ENCODE results near the gene KLC3. TPM values are rescaled to one million over a fixed set of nuclear protein-coding genes. Genes with fewer than 3 reads are reported as not detected.

The KLC3 gene
- total and polyA plus RNA-seq, 2 of the 8 experiments (the other 6 are each of a cell fraction or from before 2014, with no cell fraction given): 1.3 to 2.8 TPM

DNA sequence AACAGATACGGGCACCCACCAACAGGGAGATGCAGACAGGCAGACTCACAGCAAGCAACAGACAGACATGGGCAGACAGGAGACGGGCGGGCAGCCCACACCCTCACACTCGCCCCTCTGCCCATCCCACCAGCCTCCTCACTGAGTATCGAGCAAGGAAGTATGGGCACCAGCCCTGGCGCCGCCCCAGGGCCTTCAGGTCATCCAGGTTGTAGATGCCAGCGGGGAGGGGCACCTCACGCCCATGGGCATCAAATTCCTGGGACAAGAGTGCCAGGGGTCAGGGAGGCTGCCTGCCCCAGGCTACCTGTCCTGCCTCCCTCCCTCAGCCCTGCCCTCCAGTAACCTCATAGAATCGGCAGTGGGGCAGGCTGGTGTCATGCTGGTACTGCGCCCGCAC lies 24.1 kb downstream of the KLC3 start:
- Histone ChIP-seq H3K36me3 (ENCODE audit: control insufficient read depth in 2 of 4, insufficient read depth in 4 of 4, low read length in 3 of 4) (peaks cover 14 to 65% (median 33%) of the 10 kb centered on the region in 4 experiments), H3K79me1 (ENCODE audit: low read depth, low read length) (peaks cover 6% of the 10 kb centered on the region), H4K20me1 (replicated peaks in 1 of 2; ENCODE audit: control insufficient read depth in 1 of 2, insufficient read depth in 2 of 2, low read length in 2 of 2) (peaks cover 5 to 23% of the 10 kb centered on the region in 2 experiments), H4K5ac (ENCODE audit: insufficient read length, low read depth, low read length) (no peak overlapping the region), H2BK12ac (ENCODE audit: low read depth, low read length) (no peak overlapping the region), H3K23ac (ENCODE audit: insufficient read length) (no peak overlapping the region), H3K4me2 (ENCODE audit: insufficient read depth in 1 of 2, low read depth in 2 of 2, low read length in 2 of 2) (no peak overlapping the region), H3K27ac (ENCODE audit: low read depth, low read length) (no peak overlapping the region), H2AK5ac (ENCODE audit: low read depth, low read length) (no peak overlapping the region), H2BK15ac (ENCODE audit: low read length) (no peak overlapping the region), H4K8ac (ENCODE audit: extremely low read depth, insufficient read depth, low read length) (no peak overlapping the region), H3K23me2 (ENCODE audit: low read depth, low read length) (no peaks in the 10 kb centered on the region), H4K91ac (replicated peaks; ENCODE audit: insufficient read length, low read length) (no peak overlapping the region), H3K9me3 (ENCODE audit: insufficient read depth in 2 of 2, low read depth in 1 of 2, low read length in 1 of 2) (no peaks in the 10 kb centered on the region), H3K4me3 (ENCODE audit: extremely low read depth in 1 of 4, insufficient read depth in 2 of 4, low read depth in 3 of 4, low read length in 4 of 4) (no peak overlapping the region), H3K18ac (ENCODE audit: extremely low read depth, low read length) (no peak overlapping the region), H3K4me1 (replicated peaks in 1 of 4; ENCODE audit: control insufficient read depth in 3 of 4, insufficient read depth in 4 of 4, low read length in 3 of 4) (peaks cover 0 to 3% (median 0%) of the 10 kb centered on the region in 4 experiments; a peak in 1 of 7 replicates), H3K4ac (replicated peaks; ENCODE audit: insufficient read length, low read depth, low read length) (no peak overlapping the region), H2BK5ac (ENCODE audit: low read depth, low read length) (no peak overlapping the region; the same call in 1 of the 2 replicates), H3K27me3 (replicated peaks in 1 of 4; ENCODE audit: control insufficient read depth in 3 of 4, extremely low read depth in 1 of 4, insufficient read depth in 3 of 4, low read length in 3 of 4) (no peaks in the 10 kb centered on the region), H3K14ac (ENCODE audit: insufficient read length) (no peak overlapping the region), H2BK120ac (replicated peaks; ENCODE audit: low read depth, low read length) (no peak overlapping the region), H2BK20ac (ENCODE audit: low read length) (no peak overlapping the region), H3K9ac (replicated peaks in 1 of 4; ENCODE audit: extremely low read depth in 1 of 4, low read depth in 3 of 4, low read length in 3 of 4) (no peak overlapping the region), H3K56ac (replicated peaks; ENCODE audit: insufficient read length, low read depth, low read length) (no peak overlapping the region), H2AFZ (ENCODE audit: low read length) (no peak overlapping the region), H3K79me2 (ENCODE audit: control insufficient read depth in 1 of 2, insufficient read depth in 2 of 2, low read length in 2 of 2) (peaks cover 0 to 10% of the 10 kb centered on the region in 2 experiments; a peak in 1 of 4 replicates)
- ChIA-PET POLR2A (ENCODE audit: partially characterized antibody) (interaction anchor here (1.2 to 2.4 kb wide), 2 partner anchors 9 to 11 kb away, joined by 5 to 14 read pairs; no protein-coding TSS in a partner anchor), CTCF (ENCODE audit: partially characterized antibody) (interaction anchor here (0.6 kb wide), 1 partner anchor 1987 kb away, joined by 3 read pairs; no protein-coding TSS in a partner anchor)
- WGBS, 2 experiments (ENCODE audit: extremely low coverage in 1 of 2, insufficient coverage in 1 of 2, insufficient read length in 1 of 2, insufficient replicate concordance in 2 of 2, low coverage in 1 of 2, low lambda C conversion rate in 2 of 2, missing lambda C conversion rate in 1 of 2): 89% methylated on average over 11 of the region's 12 CpGs; no CpG with 5 or more reads in 1 of the 2 experiments
- TF ChIP-seq NRF1 (IDR thresholded peaks at IDR 0.05; ENCODE audit: low read depth, low read length) (no peak), SRF (IDR thresholded peaks at IDR 0.05; ENCODE audit: low read depth, low read length) (no peak), EGR1 (IDR thresholded peaks at IDR 0.05; ENCODE audit: borderline replicate concordance, low read depth, low read length) (no peak), BACH1 (IDR thresholded peaks at IDR 0.05; ENCODE audit: low read length) (no peak), CHD2 (IDR thresholded peaks at IDR 0.05; ENCODE audit: low read length) (no peak), MAFK (IDR thresholded peaks at IDR 0.05; ENCODE audit: low read depth, low read length) (no peak)
- no peak for FAIRE-seq
- no peak for DNase-seq (ENCODE audit: low read depth in 1 of 2, low spot score in 2 of 2)

Data from H1 (cell line).